ENCODE results near the gene NLRC5. TPM values are rescaled to one million over a fixed set of nuclear protein-coding genes. Genes with fewer than 3 reads are reported as not detected.

Gene NLRC5, protein sequence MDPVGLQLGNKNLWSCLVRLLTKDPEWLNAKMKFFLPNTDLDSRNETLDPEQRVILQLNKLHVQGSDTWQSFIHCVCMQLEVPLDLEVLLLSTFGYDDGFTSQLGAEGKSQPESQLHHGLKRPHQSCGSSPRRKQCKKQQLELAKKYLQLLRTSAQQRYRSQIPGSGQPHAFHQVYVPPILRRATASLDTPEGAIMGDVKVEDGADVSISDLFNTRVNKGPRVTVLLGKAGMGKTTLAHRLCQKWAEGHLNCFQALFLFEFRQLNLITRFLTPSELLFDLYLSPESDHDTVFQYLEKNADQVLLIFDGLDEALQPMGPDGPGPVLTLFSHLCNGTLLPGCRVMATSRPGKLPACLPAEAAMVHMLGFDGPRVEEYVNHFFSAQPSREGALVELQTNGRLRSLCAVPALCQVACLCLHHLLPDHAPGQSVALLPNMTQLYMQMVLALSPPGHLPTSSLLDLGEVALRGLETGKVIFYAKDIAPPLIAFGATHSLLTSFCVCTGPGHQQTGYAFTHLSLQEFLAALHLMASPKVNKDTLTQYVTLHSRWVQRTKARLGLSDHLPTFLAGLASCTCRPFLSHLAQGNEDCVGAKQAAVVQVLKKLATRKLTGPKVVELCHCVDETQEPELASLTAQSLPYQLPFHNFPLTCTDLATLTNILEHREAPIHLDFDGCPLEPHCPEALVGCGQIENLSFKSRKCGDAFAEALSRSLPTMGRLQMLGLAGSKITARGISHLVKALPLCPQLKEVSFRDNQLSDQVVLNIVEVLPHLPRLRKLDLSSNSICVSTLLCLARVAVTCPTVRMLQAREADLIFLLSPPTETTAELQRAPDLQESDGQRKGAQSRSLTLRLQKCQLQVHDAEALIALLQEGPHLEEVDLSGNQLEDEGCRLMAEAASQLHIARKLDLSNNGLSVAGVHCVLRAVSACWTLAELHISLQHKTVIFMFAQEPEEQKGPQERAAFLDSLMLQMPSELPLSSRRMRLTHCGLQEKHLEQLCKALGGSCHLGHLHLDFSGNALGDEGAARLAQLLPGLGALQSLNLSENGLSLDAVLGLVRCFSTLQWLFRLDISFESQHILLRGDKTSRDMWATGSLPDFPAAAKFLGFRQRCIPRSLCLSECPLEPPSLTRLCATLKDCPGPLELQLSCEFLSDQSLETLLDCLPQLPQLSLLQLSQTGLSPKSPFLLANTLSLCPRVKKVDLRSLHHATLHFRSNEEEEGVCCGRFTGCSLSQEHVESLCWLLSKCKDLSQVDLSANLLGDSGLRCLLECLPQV (N-terminal part only)
- 10 to 100 TPM; 18.4 to 34.4 (median 24.1) TPM for total RNA-seq

DNA sequence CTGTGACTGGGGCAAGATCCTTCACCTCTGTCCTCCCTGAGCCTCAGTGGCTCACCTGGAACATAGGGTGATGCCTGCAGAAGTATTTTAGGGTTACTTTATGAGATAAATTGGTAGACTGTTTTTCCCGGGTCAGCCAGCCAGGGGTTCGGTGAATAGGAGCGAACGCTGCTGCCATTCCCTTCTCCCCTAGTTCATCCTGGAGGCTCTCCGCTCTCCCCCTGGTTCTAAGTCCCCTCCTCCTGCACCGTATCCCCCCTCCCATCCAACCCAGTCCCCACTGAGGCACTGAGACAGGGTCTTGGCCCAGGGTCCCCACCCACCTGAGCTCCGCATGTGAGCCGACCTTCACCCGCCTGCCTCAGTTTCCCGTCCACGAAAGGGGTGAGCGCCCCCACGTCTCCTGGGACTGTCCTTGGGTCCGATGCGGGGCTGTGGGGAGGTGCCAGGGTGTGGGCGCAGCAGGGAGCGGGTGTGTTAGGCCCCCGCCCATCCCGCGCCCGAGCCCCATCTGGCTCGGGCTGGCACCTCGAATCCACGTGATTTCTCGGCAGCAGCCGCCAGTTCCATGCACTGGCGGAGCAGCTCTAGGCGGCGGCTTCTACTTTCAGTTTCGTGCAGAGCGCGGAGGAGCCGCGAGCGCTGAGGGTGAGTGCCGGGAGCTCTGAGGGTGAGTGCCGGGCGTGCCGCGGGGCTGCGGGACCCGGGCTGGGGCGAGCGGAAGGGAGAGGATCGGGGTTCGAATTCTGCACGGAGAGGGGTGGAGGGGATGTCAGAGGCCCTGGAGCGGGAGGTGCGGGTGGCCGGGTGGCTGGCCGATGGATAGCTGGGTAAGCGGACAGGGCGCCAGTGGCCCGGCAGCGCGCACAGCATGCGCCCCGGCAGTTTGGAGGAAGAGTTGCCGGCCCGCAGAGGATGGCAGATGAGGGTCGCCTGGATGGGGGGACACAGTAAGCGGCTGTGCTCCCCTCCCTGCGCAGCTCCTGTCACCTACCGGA, at the start of gene NLRC5:
NLRC5 (plus strand) TSS at position 610 of the 998 bp plus-strand sequence. CDS start 31,156 bp downstream, outside the sequence.
- Histone ChIP-seq H3K4me1 (peaks cover 0 to 5% of the 10 kb centered on the region in 2 donors), H3K9me3 (no peaks in the 10 kb centered on the region), H3K36me3 (no peaks in the 10 kb centered on the region), H3K4me3 (peak within 1 kb of the TSS; percentile 76 to 92 (median 80)), H3K27ac (peak within 1 kb of the TSS; percentile 82 to 94), H3K27me3 (no peaks in the 10 kb centered on the region)
- peak; percentile 65 to 75 for DNase-seq (ENCODE audit: low spot score in 2 of 2)
- intact Hi-C loops (cut with DNase I; ENCODE audit: low total_unique reads): no loop called here
- TF ChIP-seq POLR2AphosphoS5 (IDR thresholded peaks at IDR 0.05): peak; percentile 59 to 91 (median 90)
- TF ChIP-seq POLR2A (IDR thresholded peaks at IDR 0.05): no peak

DNA sequence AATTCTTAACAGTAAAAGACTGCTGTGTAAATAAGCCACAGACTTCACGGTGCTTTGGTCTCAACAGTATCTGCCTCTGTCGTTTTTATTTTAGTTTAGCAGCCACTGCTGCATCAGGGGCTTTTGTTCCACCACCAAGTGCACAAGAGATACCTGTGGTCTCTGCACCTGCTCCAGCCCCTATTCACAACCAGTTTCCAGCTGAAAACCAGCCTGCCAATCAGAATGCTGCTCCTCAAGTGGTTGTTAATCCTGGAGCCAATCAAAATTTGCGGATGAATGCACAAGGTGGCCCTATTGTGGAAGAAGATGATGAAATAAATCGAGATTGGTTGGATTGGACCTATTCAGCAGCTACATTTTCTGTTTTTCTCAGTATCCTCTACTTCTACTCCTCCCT, 49.6 kb upstream of the NLRC5 start:
- H3K4me1 ChIP-seq: peaks cover 0 to 7% of the 10 kb centered on the region in 2 donors
- no peak overlapping the region for H3K27ac ChIP-seq
- H3K9me3 ChIP-seq: no peaks in the 10 kb centered on the region
- H3K27me3 ChIP-seq: no peaks in the 10 kb centered on the region
- TF ChIP-seq POLR2A (IDR thresholded peaks at IDR 0.05) (no peak), POLR2AphosphoS5 (IDR thresholded peaks at IDR 0.05) (no peak)
- TF ChIP-seq, protein P1, sequence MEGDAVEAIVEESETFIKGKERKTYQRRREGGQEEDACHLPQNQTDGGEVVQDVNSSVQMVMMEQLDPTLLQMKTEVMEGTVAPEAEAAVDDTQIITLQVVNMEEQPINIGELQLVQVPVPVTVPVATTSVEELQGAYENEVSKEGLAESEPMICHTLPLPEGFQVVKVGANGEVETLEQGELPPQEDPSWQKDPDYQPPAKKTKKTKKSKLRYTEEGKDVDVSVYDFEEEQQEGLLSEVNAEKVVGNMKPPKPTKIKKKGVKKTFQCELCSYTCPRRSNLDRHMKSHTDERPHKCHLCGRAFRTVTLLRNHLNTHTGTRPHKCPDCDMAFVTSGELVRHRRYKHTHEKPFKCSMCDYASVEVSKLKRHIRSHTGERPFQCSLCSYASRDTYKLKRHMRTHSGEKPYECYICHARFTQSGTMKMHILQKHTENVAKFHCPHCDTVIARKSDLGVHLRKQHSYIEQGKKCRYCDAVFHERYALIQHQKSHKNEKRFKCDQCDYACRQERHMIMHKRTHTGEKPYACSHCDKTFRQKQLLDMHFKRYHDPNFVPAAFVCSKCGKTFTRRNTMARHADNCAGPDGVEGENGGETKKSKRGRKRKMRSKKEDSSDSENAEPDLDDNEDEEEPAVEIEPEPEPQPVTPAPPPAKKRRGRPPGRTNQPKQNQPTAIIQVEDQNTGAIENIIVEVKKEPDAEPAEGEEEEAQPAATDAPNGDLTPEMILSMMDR (IDR thresholded peaks at IDR 0.05): no peak
- no peak overlapping the region for H3K4me3 ChIP-seq
- H3K36me3 ChIP-seq: peaks cover 18% of the 10 kb centered on the region
- DNase-seq (ENCODE audit: low spot score in 2 of 2): no peak
- intact Hi-C loops (cut with DNase I; ENCODE audit: low total_unique reads): no loop called here

DNA sequence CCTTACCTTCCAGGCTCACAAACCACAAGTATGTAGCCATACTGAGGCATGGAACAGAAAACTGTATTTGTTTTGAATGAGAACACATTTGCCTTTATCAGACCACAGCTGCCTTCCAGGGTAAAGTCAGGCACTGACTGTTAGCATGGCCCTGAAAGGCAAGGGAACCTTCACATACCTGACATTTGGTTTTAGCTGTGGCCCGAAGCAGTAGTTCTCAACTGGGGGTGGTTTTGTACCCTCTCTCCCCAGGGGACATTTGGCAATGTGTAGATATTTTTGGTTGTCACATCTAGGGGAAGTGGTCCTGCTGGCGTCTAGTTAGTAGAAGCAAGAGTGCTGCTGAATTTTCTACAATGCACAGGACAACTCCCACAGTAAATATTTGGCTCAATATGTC, 48.3 kb upstream of the NLRC5 start:
- H3K4me1 ChIP-seq: no peaks in the 10 kb centered on the region
- TF ChIP-seq, protein P1 (IDR thresholded peaks at IDR 0.05): no peak
- peak in 1 of 3 donors; percentile 10 for TF ChIP-seq POLR2AphosphoS5 (IDR thresholded peaks at IDR 0.05)
- H3K4me3 ChIP-seq: no peak overlapping the region
- no peaks in the 10 kb centered on the region for H3K27me3 ChIP-seq
- intact Hi-C loops (cut with DNase I; ENCODE audit: low total_unique reads): no loop called here
- H3K9me3 ChIP-seq: no peaks in the 10 kb centered on the region
- H3K27ac ChIP-seq: no peak overlapping the region
- DNase-seq (ENCODE audit: low spot score in 2 of 2): no peak
- H3K36me3 ChIP-seq: peaks cover 18% of the 10 kb centered on the region

DNA sequence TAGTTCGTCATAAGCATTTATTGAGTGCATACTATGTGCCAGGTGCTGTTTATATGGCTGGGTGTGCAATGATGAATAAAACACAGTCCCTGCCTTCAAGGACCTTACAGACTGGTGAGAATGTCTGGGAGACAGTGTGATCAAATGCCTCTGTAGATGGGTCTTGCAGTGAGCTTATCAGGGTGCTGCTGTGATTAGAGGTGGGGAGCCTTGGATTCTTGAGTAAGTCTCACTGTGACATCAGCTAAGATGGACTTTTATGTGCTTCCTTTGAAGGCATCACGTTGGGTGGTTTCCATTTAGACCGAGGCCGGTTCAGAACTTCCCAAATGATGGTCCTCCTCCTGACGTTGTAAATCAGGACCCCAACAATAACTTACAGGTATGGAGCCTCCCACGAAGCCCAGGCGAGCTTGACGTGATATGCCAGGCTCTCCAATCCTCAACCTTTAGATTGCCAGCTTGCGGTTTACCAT, 47.5 kb upstream of the NLRC5 start:
- no peak overlapping the region for H3K27ac ChIP-seq

More for the DNA sequence above, 47.5 kb upstream of the NLRC5 start:
- Histone ChIP-seq H3K4me3 (no peak overlapping the region), H3K27me3 (no peaks in the 10 kb centered on the region), H3K4me1 (no peaks in the 10 kb centered on the region), H3K36me3 (peaks cover 18% of the 10 kb centered on the region), H3K9me3 (no peaks in the 10 kb centered on the region)
- no peak for DNase-seq (ENCODE audit: low spot score in 2 of 2)
- intact Hi-C loops (cut with DNase I; ENCODE audit: low total_unique reads): no loop called here
- TF ChIP-seq POLR2A (IDR thresholded peaks at IDR 0.05) (no peak), POLR2AphosphoS5 (IDR thresholded peaks at IDR 0.05) (no peak)
- TF ChIP-seq, protein P1 (IDR thresholded peaks at IDR 0.05): no peak
